Fibroblast of mammary gland (primary cell): ENCODE measurements around the gene SHANK3.
"Not testable (repeated sequence)": the region's sequence is repeated elsewhere in the genome, so short reads cannot be mapped to it uniquely, and the experiment has no call there.

Experiments
- DNase-seq: peaks from one replicate; pipeline ENCODE4 v3.0.0-alpha.2; 2010; ENCODE audit warnings: low read depth
- H3K4me3 ChIP-seq: 2 replicates; pipeline ENCODE4 v1.5.1; 2011; ENCODE audit warnings: low read depth, mild to moderate bottlenecking, low read length, moderate library complexity; ENCODE audit not compliant: control insufficient read depth
- CTCF ChIP-seq: conservative IDR thresholded peaks from 2 replicates; pipeline ENCODE4 v1.5.1; 2011; ENCODE audit warnings: low read depth, low read length, inconsistent platforms; ENCODE audit not compliant: control insufficient read depth, insufficient read depth

The SHANK3 gene

GRCh38 chr22:50657925-50658324 lies 14.7 kb upstream of the SHANK3 start:
- TF ChIP-seq CTCF: no peak
- no peak for DNase-seq
- H3K4me3 ChIP-seq: no peak overlapping the region

GRCh38 chr22:50659711-50660110 lies 12.9 kb upstream of the SHANK3 start:
- not testable (repeated sequence) for H3K4me3 ChIP-seq, DNase-seq

GRCh38 chr22:50660306-50660705 lies 12.3 kb upstream of the SHANK3 start:
- TF ChIP-seq CTCF: no peak
- no peak for DNase-seq

GRCh38 chr22:50665212-50665611 lies 7.4 kb upstream of the SHANK3 start:
- TF ChIP-seq CTCF: no peak
- H3K4me3 ChIP-seq: no peak overlapping the region
- no peak for DNase-seq

More at GRCh38 chr22:50660306-50660705, 12.3 kb upstream of the SHANK3 start:
- no peak overlapping the region for H3K4me3 ChIP-seq

- no peak overlapping the region for H3K4me3 ChIP-seq
- no peak for TF ChIP-seq CTCF
- DNase-seq: no peak
Observed at GRCh38 chr22:50665738-50666137, 6.9 kb upstream of the SHANK3 start.

- DNase-seq: no peak
- H3K4me3 ChIP-seq: no peak overlapping the region
- no peak for TF ChIP-seq CTCF
Observed at GRCh38 chr22:50670513-50670912, 2.1 kb upstream of the SHANK3 start.

GRCh38 chr22:50670914-50671538 lies 1.6 kb upstream of the SHANK3 start:
- TF ChIP-seq CTCF: no peak
- no peak for DNase-seq

More at GRCh38 chr22:50670914-50671538, 1.6 kb upstream of the SHANK3 start:
- no peak overlapping the region for H3K4me3 ChIP-seq
